ENCODE results near the gene TENM3. TPM values are rescaled to one million over a fixed set of nuclear protein-coding genes. Genes with fewer than 3 reads are reported as not detected.

TENM3 gene
- total RNA-seq, 1 experiment from 2014 or later = 71.0 TPM

DNA sequence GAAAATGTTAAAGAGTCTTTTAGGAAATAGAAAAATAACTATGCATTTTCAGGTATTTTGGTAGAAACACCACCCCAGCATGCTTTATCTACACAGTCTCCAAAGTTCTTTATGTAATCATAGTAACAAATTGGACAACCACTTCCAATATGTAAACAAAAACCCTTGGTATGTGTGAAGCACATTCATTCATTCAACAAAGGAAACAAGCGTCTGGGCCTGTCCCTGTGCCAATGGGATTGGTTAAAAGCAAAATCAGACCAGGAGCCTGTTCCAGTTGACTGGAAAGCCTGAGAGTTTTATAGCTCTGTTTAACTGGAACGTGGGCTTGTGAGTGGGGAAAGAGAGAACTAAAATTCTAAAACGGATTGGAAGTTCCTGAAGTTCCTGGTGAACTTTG, 41.3 kb upstream of the TENM3 start (continued):
- TF ChIP-seq, protein P1, sequence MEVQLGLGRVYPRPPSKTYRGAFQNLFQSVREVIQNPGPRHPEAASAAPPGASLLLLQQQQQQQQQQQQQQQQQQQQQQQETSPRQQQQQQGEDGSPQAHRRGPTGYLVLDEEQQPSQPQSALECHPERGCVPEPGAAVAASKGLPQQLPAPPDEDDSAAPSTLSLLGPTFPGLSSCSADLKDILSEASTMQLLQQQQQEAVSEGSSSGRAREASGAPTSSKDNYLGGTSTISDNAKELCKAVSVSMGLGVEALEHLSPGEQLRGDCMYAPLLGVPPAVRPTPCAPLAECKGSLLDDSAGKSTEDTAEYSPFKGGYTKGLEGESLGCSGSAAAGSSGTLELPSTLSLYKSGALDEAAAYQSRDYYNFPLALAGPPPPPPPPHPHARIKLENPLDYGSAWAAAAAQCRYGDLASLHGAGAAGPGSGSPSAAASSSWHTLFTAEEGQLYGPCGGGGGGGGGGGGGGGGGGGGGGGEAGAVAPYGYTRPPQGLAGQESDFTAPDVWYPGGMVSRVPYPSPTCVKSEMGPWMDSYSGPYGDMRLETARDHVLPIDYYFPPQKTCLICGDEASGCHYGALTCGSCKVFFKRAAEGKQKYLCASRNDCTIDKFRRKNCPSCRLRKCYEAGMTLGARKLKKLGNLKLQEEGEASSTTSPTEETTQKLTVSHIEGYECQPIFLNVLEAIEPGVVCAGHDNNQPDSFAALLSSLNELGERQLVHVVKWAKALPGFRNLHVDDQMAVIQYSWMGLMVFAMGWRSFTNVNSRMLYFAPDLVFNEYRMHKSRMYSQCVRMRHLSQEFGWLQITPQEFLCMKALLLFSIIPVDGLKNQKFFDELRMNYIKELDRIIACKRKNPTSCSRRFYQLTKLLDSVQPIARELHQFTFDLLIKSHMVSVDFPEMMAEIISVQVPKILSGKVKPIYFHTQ (CRISPR knock-in tag; IDR thresholded peaks at IDR 0.05) = no peak
- TF ChIP-seq, protein P2, sequence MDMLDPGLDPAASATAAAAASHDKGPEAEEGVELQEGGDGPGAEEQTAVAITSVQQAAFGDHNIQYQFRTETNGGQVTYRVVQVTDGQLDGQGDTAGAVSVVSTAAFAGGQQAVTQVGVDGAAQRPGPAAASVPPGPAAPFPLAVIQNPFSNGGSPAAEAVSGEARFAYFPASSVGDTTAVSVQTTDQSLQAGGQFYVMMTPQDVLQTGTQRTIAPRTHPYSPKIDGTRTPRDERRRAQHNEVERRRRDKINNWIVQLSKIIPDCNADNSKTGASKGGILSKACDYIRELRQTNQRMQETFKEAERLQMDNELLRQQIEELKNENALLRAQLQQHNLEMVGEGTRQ (CRISPR knock-in tag; IDR thresholded peaks at IDR 0.05) = no peak
- TF ChIP-seq SMAD3 (CRISPR knock-in tag; IDR thresholded peaks at IDR 0.05; ENCODE audit: borderline replicate concordance) = no peak
- TF ChIP-seq KAT7 (CRISPR knock-in tag; IDR thresholded peaks at IDR 0.05; ENCODE audit: borderline replicate concordance) = no peak
- TF ChIP-seq, protein P3, sequence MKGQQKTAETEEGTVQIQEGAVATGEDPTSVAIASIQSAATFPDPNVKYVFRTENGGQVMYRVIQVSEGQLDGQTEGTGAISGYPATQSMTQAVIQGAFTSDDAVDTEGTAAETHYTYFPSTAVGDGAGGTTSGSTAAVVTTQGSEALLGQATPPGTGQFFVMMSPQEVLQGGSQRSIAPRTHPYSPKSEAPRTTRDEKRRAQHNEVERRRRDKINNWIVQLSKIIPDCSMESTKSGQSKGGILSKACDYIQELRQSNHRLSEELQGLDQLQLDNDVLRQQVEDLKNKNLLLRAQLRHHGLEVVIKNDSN (CRISPR knock-in tag; IDR thresholded peaks at IDR 0.05) = no peak
- no peak for TF ChIP-seq MXD4 (CRISPR knock-in tag; IDR thresholded peaks at IDR 0.05; ENCODE audit: borderline replicate concordance)
- TF ChIP-seq, protein P4, sequence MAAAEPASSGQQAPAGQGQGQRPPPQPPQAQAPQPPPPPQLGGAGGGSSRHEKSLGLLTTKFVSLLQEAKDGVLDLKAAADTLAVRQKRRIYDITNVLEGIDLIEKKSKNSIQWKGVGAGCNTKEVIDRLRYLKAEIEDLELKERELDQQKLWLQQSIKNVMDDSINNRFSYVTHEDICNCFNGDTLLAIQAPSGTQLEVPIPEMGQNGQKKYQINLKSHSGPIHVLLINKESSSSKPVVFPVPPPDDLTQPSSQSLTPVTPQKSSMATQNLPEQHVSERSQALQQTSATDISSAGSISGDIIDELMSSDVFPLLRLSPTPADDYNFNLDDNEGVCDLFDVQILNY (CRISPR knock-in tag; IDR thresholded peaks at IDR 0.05) = no peak
- no peak for TF ChIP-seq RELA (CRISPR knock-in tag; IDR thresholded peaks at IDR 0.05; ENCODE audit: borderline replicate concordance)
- TF ChIP-seq ZNF423 (CRISPR knock-in tag; IDR thresholded peaks at IDR 0.05) = no peak

DNA sequence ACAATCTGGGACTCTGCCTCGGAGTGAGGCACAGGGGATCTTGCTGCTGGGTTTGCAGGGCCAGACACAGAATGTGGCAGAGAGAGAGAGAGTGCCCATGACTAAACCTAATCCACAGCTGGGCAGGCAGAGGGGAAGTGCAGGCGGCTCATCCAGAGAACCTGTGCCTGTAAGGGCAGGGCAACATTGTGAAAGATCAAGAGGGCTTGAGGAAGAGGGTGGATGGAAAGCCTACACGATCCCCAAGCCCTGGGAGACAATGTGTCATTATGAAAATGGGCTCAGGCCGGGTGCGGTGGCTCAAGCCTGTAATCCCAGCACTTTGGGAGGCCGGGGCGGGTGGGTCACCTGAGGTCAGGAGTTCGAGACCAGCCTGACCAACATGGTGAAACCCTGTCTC, 40.6 kb upstream of the TENM3 start:
- peaks cover 41% of the 10 kb centered on the region for H3K4me1 Mint-ChIP-seq
- ATAC-seq = no peak
- DNase-seq (ENCODE audit: low spot score) = no peak
- H3K27ac Mint-ChIP-seq = no peak overlapping the region
- TF ChIP-seq TEAD1 (CRISPR knock-in tag; IDR thresholded peaks at IDR 0.05) (no peak), KAT7 (CRISPR knock-in tag; IDR thresholded peaks at IDR 0.05; ENCODE audit: borderline replicate concordance) (no peak), RORB (CRISPR knock-in tag; IDR thresholded peaks at IDR 0.05) (no peak), JUN (CRISPR knock-in tag; IDR thresholded peaks at IDR 0.05) (no peak)
- TF ChIP-seq, protein P2 (CRISPR knock-in tag; IDR thresholded peaks at IDR 0.05) = no peak
- TF ChIP-seq, protein P5, sequence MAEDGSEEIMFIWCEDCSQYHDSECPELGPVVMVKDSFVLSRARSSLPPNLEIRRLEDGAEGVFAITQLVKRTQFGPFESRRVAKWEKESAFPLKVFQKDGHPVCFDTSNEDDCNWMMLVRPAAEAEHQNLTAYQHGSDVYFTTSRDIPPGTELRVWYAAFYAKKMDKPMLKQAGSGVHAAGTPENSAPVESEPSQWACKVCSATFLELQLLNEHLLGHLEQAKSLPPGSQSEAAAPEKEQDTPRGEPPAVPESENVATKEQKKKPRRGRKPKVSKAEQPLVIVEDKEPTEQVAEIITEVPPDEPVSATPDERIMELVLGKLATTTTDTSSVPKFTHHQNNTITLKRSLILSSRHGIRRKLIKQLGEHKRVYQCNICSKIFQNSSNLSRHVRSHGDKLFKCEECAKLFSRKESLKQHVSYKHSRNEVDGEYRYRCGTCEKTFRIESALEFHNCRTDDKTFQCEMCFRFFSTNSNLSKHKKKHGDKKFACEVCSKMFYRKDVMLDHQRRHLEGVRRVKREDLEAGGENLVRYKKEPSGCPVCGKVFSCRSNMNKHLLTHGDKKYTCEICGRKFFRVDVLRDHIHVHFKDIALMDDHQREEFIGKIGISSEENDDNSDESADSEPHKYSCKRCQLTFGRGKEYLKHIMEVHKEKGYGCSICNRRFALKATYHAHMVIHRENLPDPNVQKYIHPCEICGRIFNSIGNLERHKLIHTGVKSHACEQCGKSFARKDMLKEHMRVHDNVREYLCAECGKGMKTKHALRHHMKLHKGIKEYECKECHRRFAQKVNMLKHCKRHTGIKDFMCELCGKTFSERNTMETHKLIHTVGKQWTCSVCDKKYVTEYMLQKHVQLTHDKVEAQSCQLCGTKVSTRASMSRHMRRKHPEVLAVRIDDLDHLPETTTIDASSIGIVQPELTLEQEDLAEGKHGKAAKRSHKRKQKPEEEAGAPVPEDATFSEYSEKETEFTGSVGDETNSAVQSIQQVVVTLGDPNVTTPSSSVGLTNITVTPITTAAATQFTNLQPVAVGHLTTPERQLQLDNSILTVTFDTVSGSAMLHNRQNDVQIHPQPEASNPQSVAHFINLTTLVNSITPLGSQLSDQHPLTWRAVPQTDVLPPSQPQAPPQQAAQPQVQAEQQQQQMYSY (CRISPR knock-in tag; IDR thresholded peaks at IDR 0.05) = no peak
- TF ChIP-seq, protein P6, sequence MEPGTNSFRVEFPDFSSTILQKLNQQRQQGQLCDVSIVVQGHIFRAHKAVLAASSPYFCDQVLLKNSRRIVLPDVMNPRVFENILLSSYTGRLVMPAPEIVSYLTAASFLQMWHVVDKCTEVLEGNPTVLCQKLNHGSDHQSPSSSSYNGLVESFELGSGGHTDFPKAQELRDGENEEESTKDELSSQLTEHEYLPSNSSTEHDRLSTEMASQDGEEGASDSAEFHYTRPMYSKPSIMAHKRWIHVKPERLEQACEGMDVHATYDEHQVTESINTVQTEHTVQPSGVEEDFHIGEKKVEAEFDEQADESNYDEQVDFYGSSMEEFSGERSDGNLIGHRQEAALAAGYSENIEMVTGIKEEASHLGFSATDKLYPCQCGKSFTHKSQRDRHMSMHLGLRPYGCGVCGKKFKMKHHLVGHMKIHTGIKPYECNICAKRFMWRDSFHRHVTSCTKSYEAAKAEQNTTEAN (CRISPR knock-in tag; IDR thresholded peaks at IDR 0.05) = no peak
- ChIA-PET POLR2A (no interaction called here), CTCF (interaction anchor here (0.5 kb wide), 1 partner anchor 26 kb away, joined by 4 read pairs; no protein-coding TSS in a partner anchor)
- no peaks in the 10 kb centered on the region for H3K9me3 Mint-ChIP-seq
- H3K27me3 Mint-ChIP-seq (ENCODE audit: low read depth) = no peaks in the 10 kb centered on the region; the same call in 1 of the 2 replicates
- H3K36me3 Mint-ChIP-seq = no peaks in the 10 kb centered on the region
- H3K4me3 Mint-ChIP-seq = no peak overlapping the region
